ENCODE measurements around the gene CHST5.

Gene CHST5

GRCh38 chr16:75479421-75479990, 56.4 kb downstream of the CHST5 start:
- H3K9me3 ChIP-seq (ENCODE audit: severe bottlenecking) = no peaks in the 10 kb centered on the region
- H3K27me3 ChIP-seq (ENCODE audit: insufficient read depth, poor library complexity, severe bottlenecking) = no peaks in the 10 kb centered on the region
- no peak for TF ChIP-seq CTCF (IDR thresholded peaks at IDR 0.05; ENCODE audit: poor library complexity, severe bottlenecking)
- peaks cover 37% of the 10 kb centered on the region for H3K4me1 ChIP-seq (ENCODE audit: insufficient read depth, poor library complexity, severe bottlenecking)
- DNase-seq (ENCODE audit: low spot score) (no peak), ATAC-seq (ENCODE audit: low read depth) (no peak)
- H3K4me3 ChIP-seq (ENCODE audit: severe bottlenecking) = no peak overlapping the region
- no peaks in the 10 kb centered on the region for H3K36me3 ChIP-seq (ENCODE audit: low read depth)
- no peak overlapping the region for H3K27ac ChIP-seq (ENCODE audit: poor library complexity, severe bottlenecking)
